ENCODE data around the gene CHST14. TPM values are rescaled to one million over a fixed set of nuclear protein-coding genes. Genes with fewer than 3 reads are reported as not detected.

Gene CHST14
- total RNA-seq (ENCODE audit: low replicate concordance), result 12.7 and 24.2 TPM in 2 replicates
- long read RNA-seq, partial matches to known transcripts, result 0 of 4 reads
- long read RNA-seq, other reads (novel, unspliced or antisense), result 0 of 4 reads

- H3K27ac Mint-ChIP-seq, result peak within 1 kb of the TSS; percentile 90
- peak within 1 kb of the TSS; percentile 92 for H3K4me3 Mint-ChIP-seq
- H3K9me3 Mint-ChIP-seq, result no peaks in the 10 kb centered on the region
- H3K4me1 Mint-ChIP-seq (ENCODE audit: unreplicated experiment), result peaks cover 9% of the 10 kb centered on the region
- H3K36me3 Mint-ChIP-seq, result no peaks in the 10 kb centered on the region
- DNase-seq (ENCODE audit: extremely low spot score, unreplicated experiment), result no peak
- TF ChIP-seq CTCF (conservative IDR thresholded peaks at IDR 0.05), result no peak
- no peaks in the 10 kb centered on the region for H3K27me3 Mint-ChIP-seq
Measured at GRCh38 chr15:40470423-40471104, at the start of gene CHST14. CHST14 (plus strand) TSS chr15:40470984; CDS start chr15:40471214, 230 bp downstream.

DNA sequence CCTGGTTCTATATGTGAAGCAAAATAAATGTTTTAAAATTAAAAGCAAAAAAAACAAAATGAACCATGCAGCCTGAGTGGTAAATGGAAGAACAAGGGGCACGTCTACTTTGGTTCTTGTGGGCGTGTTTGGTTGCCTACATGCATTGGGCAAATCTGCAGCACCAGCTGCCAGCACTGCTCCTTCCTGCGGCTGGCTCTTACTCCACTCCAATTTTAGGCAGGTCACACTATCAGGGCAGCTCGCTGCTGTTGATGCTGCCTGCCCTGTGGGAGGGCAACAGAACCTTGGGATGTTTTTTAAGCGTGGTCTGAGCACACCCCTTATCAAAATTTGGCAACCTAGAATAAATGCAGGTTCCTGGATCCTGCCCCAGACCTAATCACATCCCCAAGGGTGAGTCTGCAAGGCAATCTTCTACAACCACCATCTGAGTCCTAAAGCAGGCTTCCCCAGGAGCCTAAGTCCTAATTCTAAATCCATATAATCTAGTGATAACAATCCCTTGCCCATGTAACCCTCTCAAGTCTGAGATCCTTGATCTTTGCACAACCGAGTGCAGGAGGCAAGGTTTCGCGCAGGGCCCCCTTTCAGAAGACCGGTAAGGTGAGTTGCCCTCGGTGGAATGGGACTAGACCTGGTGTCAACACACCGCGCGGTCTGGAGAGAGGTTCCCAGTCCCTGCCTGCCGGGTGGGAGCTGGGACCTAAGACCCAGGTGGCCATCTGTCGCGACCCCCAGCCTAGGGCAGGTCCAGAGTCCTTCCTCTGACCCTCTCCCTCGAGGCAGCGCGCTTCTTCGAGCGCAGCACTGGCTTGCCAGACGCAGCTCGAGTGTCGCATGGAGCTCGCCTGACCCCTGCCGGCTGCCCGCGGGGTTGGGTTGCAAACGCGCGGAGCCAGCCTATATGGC is 49.3 kb upstream of the CHST14 start:
- Mint-ChIP-seq H3K9me3 (no peaks in the 10 kb centered on the region), H3K27me3 (no peaks in the 10 kb centered on the region), H3K36me3 (peaks cover 8% of the 10 kb centered on the region), H3K4me1 (ENCODE audit: unreplicated experiment) (peaks cover 9% of the 10 kb centered on the region), H3K4me3 (no peak overlapping the region), H3K27ac (no peak overlapping the region)
- peak; percentile 88 for TF ChIP-seq CTCF (conservative IDR thresholded peaks at IDR 0.05)
- DNase-seq (ENCODE audit: extremely low spot score, unreplicated experiment), result no peak

DNA sequence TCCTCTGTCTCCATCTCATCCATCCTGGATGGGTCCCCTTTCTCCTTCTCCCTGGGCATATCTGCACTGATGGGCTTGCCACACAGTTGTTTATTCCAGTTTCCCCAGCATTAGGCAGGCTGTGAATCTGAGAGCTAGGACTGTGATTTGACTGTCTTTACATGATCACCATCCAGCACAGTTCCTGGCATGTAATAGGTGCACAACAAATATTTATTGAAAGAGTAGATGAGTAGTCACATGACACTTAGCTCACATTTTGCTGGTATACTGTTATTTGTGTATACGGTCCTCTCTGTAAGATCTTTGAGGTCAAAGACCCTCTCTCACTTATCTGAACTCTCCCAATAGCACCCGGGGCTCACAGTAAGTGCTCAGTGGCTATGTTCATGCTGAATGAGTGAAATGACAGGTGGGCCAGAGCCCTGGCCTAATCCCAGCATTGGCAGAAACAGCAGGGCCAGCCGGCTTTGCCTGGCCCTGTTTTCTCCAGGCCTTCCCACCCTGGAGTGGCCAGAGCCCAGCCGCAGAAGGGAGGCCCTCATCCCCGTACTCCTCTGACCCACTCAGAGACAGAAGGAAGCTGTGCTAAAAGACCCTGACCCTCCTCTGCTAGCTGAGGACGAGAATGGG is 46.2 kb upstream of the CHST14 start:
- no peaks in the 10 kb centered on the region for H3K36me3 Mint-ChIP-seq
- H3K9me3 Mint-ChIP-seq, result no peaks in the 10 kb centered on the region
- peaks cover 10% of the 10 kb centered on the region for H3K27me3 Mint-ChIP-seq
- H3K4me1 Mint-ChIP-seq (ENCODE audit: unreplicated experiment), result peaks cover 9% of the 10 kb centered on the region
- no peak overlapping the region for H3K27ac Mint-ChIP-seq
- no peak overlapping the region for H3K4me3 Mint-ChIP-seq
- TF ChIP-seq CTCF (conservative IDR thresholded peaks at IDR 0.05), result no peak
- no peak for DNase-seq (ENCODE audit: extremely low spot score, unreplicated experiment)

GRCh38 chr15:40425681-40426080 is 45.1 kb upstream of the CHST14 start:
- no peak for TF ChIP-seq CTCF (conservative IDR thresholded peaks at IDR 0.05)
- H3K27ac Mint-ChIP-seq, result no peak overlapping the region
- peaks cover 21% of the 10 kb centered on the region for H3K27me3 Mint-ChIP-seq
- peaks cover 16% of the 10 kb centered on the region for H3K4me1 Mint-ChIP-seq (ENCODE audit: unreplicated experiment)
- no peak overlapping the region for H3K4me3 Mint-ChIP-seq
- H3K36me3 Mint-ChIP-seq, result no peaks in the 10 kb centered on the region
- H3K9me3 Mint-ChIP-seq, result no peaks in the 10 kb centered on the region
- DNase-seq (ENCODE audit: extremely low spot score, unreplicated experiment), result no peak

DNA sequence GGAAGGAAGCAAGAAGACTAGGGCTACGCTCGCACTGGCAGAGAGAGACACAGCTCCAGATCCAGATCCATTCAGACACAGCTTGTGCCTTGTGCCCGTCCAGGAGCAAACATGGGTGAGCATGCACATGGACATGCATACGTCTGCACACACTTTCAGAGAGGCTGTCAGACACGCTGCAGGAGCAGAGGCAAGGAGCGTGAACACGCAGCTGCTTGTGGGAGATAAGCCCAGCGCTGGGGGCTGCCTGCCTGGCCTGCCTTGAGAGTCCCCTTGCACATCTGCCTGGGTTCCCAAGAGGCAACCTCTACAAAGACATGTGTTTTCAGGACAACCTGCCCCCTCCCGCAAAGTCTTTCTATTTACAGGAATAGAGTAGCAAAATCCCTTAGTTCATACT is 43.6 kb upstream of the CHST14 start:
- TF ChIP-seq CTCF (conservative IDR thresholded peaks at IDR 0.05), result no peak
- Mint-ChIP-seq H3K27ac (no peak overlapping the region), H3K27me3 (peaks cover 25% of the 10 kb centered on the region), H3K4me3 (no peak overlapping the region), H3K9me3 (no peaks in the 10 kb centered on the region), H3K4me1 (ENCODE audit: unreplicated experiment) (peaks cover 8% of the 10 kb centered on the region), H3K36me3 (no peaks in the 10 kb centered on the region)
- DNase-seq (ENCODE audit: extremely low spot score, unreplicated experiment), result no peak

Measured in type B pancreatic cell (in vitro differentiated cells).